B cell (primary cell): ENCODE measurements around the gene TRIO. TPM values are rescaled to one million over a fixed set of nuclear protein-coding genes. Genes with fewer than 3 reads are reported as not detected.

Experiments used
- ATAC-seq: fragments of 200-7000 bp; cut with Tn5 transposase; one replicate; pipeline ENCODE4 v1.10.0; 2021; ENCODE audit warnings: low read depth, mild to moderate bottlenecking, moderate number of reproducible peaks, moderate library complexity
- CTCF ChIA-PET: fragments of 350-600 bp; sonication (Branson Sonifier 250); formaldehyde crosslinking; loops from one replicate; lab custom pipeline; 2021; ENCODE audit warnings: antibody characterized with exemption, inconsistent platforms; lab: Charles Lee
- POLR2A ChIA-PET: fragments of 350-600 bp; sonication (Branson Sonifier 250); formaldehyde crosslinking; loops from one replicate; lab custom pipeline; 2021; ENCODE audit warnings: antibody characterized with exemption; lab: Charles Lee
- DNase-seq: peaks from one replicate; pipeline ENCODE4 v3.0.0; 2013
- H2AFZ ChIP-seq: 2 replicates; pipeline ENCODE4 v1.6.1; 2012; ENCODE audit warnings: mild to moderate bottlenecking, low read depth, low read length; ENCODE audit not compliant: insufficient read depth, poor library complexity, severe bottlenecking
- H3K27ac ChIP-seq, 2 donors: 1 replicate in 1 of 2; 2 replicates in 1 of 2; pipeline ENCODE4 v1.5.1; 2012 to 2013; ENCODE audit warnings: low read length in 2 of 2, mild to moderate bottlenecking in 2 of 2, moderate library complexity in 1 of 2
- H3K27me3 ChIP-seq, 4 experiments: fragments of 200-600 bp in 1 of 4; sonication (generic) in 1 of 4; replicated peaks in 1 of 4; 1 replicate in 2 of 4; 2 replicates in 2 of 4; pipeline versions ENCODE4 v1.6.1 to v1.7.0; 2013 to 2016; ENCODE audit warnings: low read length in 3 of 4, mild to moderate bottlenecking in 2 of 4, mixed read lengths in 1 of 4, moderate library complexity in 1 of 4; ENCODE audit not compliant: insufficient read depth in 4 of 4, control insufficient read depth in 3 of 4; ENCODE audit errors: control extremely low read depth in 1 of 4
- H3K36me3 ChIP-seq, 2 experiments: replicated peaks in 1 of 2; 1 replicate in 1 of 2; 2 replicates in 1 of 2; pipeline versions ENCODE4 v1.6.1 to v1.7.1; 2013; ENCODE audit warnings: low read length in 1 of 2; ENCODE audit not compliant: insufficient read depth in 2 of 2, control insufficient read depth in 1 of 2; ENCODE audit errors: control extremely low read depth in 1 of 2, extremely low read depth in 1 of 2
- H3K4me1 ChIP-seq, 2 donors: fragments of 200-600 bp in 1 of 2; sonication (generic) in 1 of 2; 1 replicate in 1 of 2; 2 replicates in 1 of 2; pipeline versions ENCODE4 v1.5.1 to v1.6.1; 2013 to 2017; ENCODE audit warnings: low read length in 2 of 2; ENCODE audit not compliant: control insufficient read depth in 2 of 2, insufficient read depth in 2 of 2
- H3K4me2 ChIP-seq: replicated peaks from 2 replicates; pipeline ENCODE3; 2012; ENCODE audit warnings: mild to moderate bottlenecking, low read depth, low read length; ENCODE audit not compliant: poor library complexity, severe bottlenecking
- H3K4me3 ChIP-seq, 5 experiments: fragments of 200-600 bp in 1 of 5; sonication (generic) in 1 of 5; 1 replicate in 3 of 5; 2 replicates in 2 of 5; pipeline versions ENCODE4 v1.5.1 to v1.7.0; 2011 to 2016; ENCODE audit warnings: low read length in 4 of 5, mild to moderate bottlenecking in 4 of 5, low read depth in 2 of 5, control low read depth in 1 of 5, moderate library complexity in 1 of 5; ENCODE audit not compliant: insufficient read depth in 1 of 5; ENCODE audit errors: control extremely low read depth in 1 of 5, extremely low read depth in 1 of 5
- H3K79me2 ChIP-seq: fragments of 200-600 bp; sonication (generic); one replicate; pipeline ENCODE4 v1.6.0; 2016; ENCODE audit warnings: low read length; ENCODE audit not compliant: control insufficient read depth, insufficient read depth
- H3K9ac ChIP-seq: fragments of 200-600 bp; sonication (generic); 2 replicates; pipeline ENCODE4 v1.6.1; 2017; ENCODE audit warnings: mild to moderate bottlenecking, low read length, moderate library complexity
- H3K9me3 ChIP-seq, 3 donors: one replicate each; pipeline versions ENCODE4 v1.6.1 to v1.7.1; 2013; ENCODE audit warnings: low read length in 2 of 3; ENCODE audit not compliant: control insufficient read depth in 2 of 3, insufficient read depth in 1 of 3; ENCODE audit errors: control extremely low read depth in 1 of 3
- H4K20me1 ChIP-seq: 2 replicates; pipeline ENCODE4 v1.6.0; 2012; ENCODE audit warnings: mild to moderate bottlenecking, low read length; ENCODE audit not compliant: insufficient read depth, control insufficient read depth, poor library complexity, severe bottlenecking
- H3K27ac Mint-ChIP-seq: one replicate; pipeline ENCODE4 v1.8.0; 2021; ENCODE audit warnings: mixed read lengths
- H3K27me3 Mint-ChIP-seq: one replicate; pipeline ENCODE4 v1.8.0; 2021; ENCODE audit warnings: mixed read lengths
- H3K4me1 Mint-ChIP-seq: one replicate; pipeline ENCODE4 v1.8.0; 2021; ENCODE audit warnings: mixed read lengths
- H3K4me3 Mint-ChIP-seq: one replicate; pipeline ENCODE4 v1.8.0; 2021; ENCODE audit warnings: mixed read lengths
- H3K9me3 Mint-ChIP-seq: one replicate; pipeline ENCODE4 v1.8.0; 2022; ENCODE audit warnings: mixed read lengths; ENCODE audit not compliant: insufficient read depth
- CTCF ChIP-seq: fragments of 200-600 bp; IDR thresholded peaks from one replicate; pipeline ENCODE4 v1.8.0; 2022; ENCODE audit warnings: antibody characterized with exemption, mild to moderate bottlenecking
- EZH2 ChIP-seq: IDR thresholded peaks from 2 replicates; pipeline ENCODE4 v1.6.1; 2012; ENCODE audit warnings: borderline replicate concordance, low read depth, mild to moderate bottlenecking, moderate library complexity, low read length; ENCODE audit not compliant: insufficient read depth, poor library complexity, severe bottlenecking
- WGBS: methylation state at CpG from one replicate; pipeline ENCODE4 v1.1.5; 2013; ENCODE audit warnings: missing lambda C conversion rate; ENCODE audit not compliant: insufficient coverage; 5-methylcytosine and 5-hydroxymethylcytosine counted together
- intact Hi-C: fragments of 100-400 bp; cut with micrococcal nuclease; formaldehyde crosslinking; loops from one replicate; pipeline ENCODE4 v1.10.0; 2022
- polyA plus RNA-seq: library from polyadenylated mRNA; depleted of rRNA; stranded (reverse); fragments of >200 nt; gene quantifications from 2 replicates; pipeline ENCODE4 v1.2.3, GENCODE V29; 2012
- total RNA-seq, 2 donors: library from RNA; stranded (reverse); fragments of 120-200 nt in 1 of 2; gene quantifications; 1 replicate in 1 of 2; 2 replicates in 1 of 2; pipeline versions ENCODE4 v1.2.3 to v1.2.4, GENCODE V29; 2013 to 2022

TRIO gene
- total and polyA plus RNA-seq, 2 donors (not counting 1 experiment from before 2014, with no cell fraction given), result 90.5 to 479 TPM

- CTCF ChIA-PET, result interaction anchor here (0.7 to 1.0 kb wide), 2 partner anchors 136 to 161 kb away, joined by 3 read pairs; no protein-coding TSS in a partner anchor
- Mint-ChIP-seq H3K9me3 (peaks cover 4% of the 10 kb centered on the region), H3K27me3 (no peaks in the 10 kb centered on the region), H3K27ac (no peak overlapping the region), H3K4me1 (no peaks in the 10 kb centered on the region), H3K4me3 (no peak overlapping the region)
- H3K36me3 ChIP-seq, result peaks cover 0 to 4% of the 10 kb centered on the region in 2 experiments
- H3K9ac ChIP-seq, result no peak overlapping the region
- no peaks in the 10 kb centered on the region for H3K4me1 ChIP-seq
- ATAC-seq, result no peak
- no peaks in the 10 kb centered on the region for H3K79me2 ChIP-seq
- H3K4me3 ChIP-seq, result no peak overlapping the region
- 66% methylated on average over 3 of the region's 7 CpGs for WGBS
- no peak overlapping the region for H3K27ac ChIP-seq
- H3K9me3 ChIP-seq, result peaks cover 0 to 6% (median 5%) of the 10 kb centered on the region in 3 donors
- no peaks in the 10 kb centered on the region for H4K20me1 ChIP-seq
- H2AFZ ChIP-seq, result no peak overlapping the region
- no peak overlapping the region for H3K4me2 ChIP-seq
- intact Hi-C loops, result no loop called here
- no peaks in the 10 kb centered on the region for H3K27me3 ChIP-seq
- POLR2A ChIA-PET, result no interaction called here
- DNase-seq, result no peak
- TF ChIP-seq EZH2, result no peak
- no peak for TF ChIP-seq CTCF
Measured at GRCh38 chr5:14512574-14512973, 369.4 kb downstream of the TRIO start.

- POLR2A ChIA-PET, result no interaction called here
- Mint-ChIP-seq H3K27ac (no peak overlapping the region), H3K27me3 (no peaks in the 10 kb centered on the region), H3K4me1 (no peaks in the 10 kb centered on the region), H3K9me3 (peaks cover 4% of the 10 kb centered on the region), H3K4me3 (no peak overlapping the region)
- no peak for DNase-seq
- Histone ChIP-seq H2AFZ (no peak overlapping the region), H3K9ac (no peak overlapping the region), H3K27me3 (no peaks in the 10 kb centered on the region), H3K4me2 (no peak overlapping the region), H3K4me1 (no peaks in the 10 kb centered on the region), H4K20me1 (no peaks in the 10 kb centered on the region), H3K9me3 (peaks cover 0 to 6% (median 5%) of the 10 kb centered on the region in 3 donors), H3K36me3 (peaks cover 0 to 4% of the 10 kb centered on the region in 2 experiments), H3K27ac (no peak overlapping the region), H3K4me3 (no peak overlapping the region), H3K79me2 (no peaks in the 10 kb centered on the region)
- CTCF ChIA-PET, result interaction anchor here (1.0 kb wide), 1 partner anchor 135 kb away, joined by 3 read pairs; no protein-coding TSS in a partner anchor
- WGBS, result 98% methylated on average over 9 of the region's 12 CpGs
- intact Hi-C loops, result no loop called here
- no peak for ATAC-seq
- TF ChIP-seq CTCF, result no peak
- no peak for TF ChIP-seq EZH2
Measured at GRCh38 chr5:14513266-14513665, 370.1 kb downstream of the TRIO start.
